GM10266 (cell line): ENCODE results near the gene SLC30A7.
"Not testable (repeated sequence)": the region's sequence is repeated elsewhere in the genome, so short reads cannot be mapped to it uniquely, and the experiment has no call there.

Source experiments
- DNase-seq: peaks from one replicate; pipeline ENCODE4 v3.0.0; 2012; ENCODE audit errors: extremely low spot score
- CTCF ChIP-seq: IDR thresholded peaks from 2 replicates; pipeline ENCODE4 v1.5.1; 2012; ENCODE audit warnings: mild to moderate bottlenecking, low read depth; ENCODE audit not compliant: control insufficient read depth, insufficient read depth; ENCODE audit errors: missing control alignments

Gene SLC30A7

GRCh38 chr1:100950781-100951180 is 54.9 kb downstream of the SLC30A7 start:
- TF ChIP-seq CTCF, result no peak
- DNase-seq, result no peak

- TF ChIP-seq CTCF, result no peak
Observed at GRCh38 chr1:100952104-100952745, 56.3 kb downstream of the SLC30A7 start.

GRCh38 chr1:100952970-100953369 is 57.1 kb downstream of the SLC30A7 start:
- not testable (repeated sequence) for DNase-seq

More at GRCh38 chr1:100952104-100952745, 56.3 kb downstream of the SLC30A7 start:
- no peak for DNase-seq

DNA sequence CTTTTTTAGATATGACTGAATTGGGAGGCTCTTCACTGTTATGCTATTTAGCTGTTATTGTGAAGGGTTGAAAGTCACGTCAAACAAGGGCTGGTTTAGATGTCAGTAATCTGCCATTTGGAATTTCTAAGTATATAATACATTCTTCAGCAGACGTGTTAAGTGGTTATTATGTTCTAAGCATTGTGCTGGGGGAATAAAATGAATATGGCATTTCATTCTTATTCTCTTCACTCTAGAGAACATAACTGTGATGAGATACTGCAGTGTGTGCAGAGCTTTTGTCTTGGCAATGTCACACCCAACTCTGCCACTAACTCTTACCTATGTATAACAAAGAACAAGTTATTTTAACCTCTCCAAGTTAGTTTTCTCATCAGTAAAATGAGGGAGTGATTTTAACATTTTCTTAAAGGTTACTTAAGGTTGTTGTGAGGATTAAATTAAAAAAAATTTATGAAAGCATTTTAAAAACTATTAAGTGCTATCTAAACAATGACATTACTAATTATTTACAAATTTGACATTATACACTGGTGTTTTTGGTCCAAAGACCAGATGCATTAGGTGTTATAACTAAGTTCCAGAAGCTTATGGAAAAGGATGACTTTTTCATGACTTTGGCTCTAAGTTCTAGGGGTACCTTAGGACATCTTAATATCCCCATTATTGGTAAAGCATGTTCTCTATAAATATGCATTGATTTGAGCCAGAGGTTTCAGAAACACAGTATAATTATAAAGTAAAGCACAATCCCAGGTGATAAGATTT is 58.3 kb downstream of the SLC30A7 start:
- no peak for DNase-seq
- TF ChIP-seq CTCF, result no peak

DNA sequence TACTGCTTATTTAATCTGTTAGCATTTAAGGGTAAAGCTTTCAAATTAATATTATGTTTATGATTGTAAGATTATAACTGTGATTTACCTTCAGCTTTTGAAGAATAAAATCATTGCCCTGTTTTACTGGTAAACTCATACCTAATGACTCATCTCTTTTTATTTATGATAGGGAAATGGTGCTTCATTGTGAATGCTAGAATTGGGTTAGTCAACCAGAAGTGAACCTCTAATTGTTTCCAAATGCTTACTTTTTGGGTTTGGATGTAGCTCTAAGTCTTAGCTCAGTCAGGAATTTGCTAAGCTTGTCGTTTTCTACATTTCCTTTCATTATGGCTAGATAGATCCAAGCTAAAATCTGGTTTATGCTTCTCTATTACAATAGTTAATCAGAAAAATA is 59.4 kb downstream of the SLC30A7 start:
- no peak for DNase-seq

DNA sequence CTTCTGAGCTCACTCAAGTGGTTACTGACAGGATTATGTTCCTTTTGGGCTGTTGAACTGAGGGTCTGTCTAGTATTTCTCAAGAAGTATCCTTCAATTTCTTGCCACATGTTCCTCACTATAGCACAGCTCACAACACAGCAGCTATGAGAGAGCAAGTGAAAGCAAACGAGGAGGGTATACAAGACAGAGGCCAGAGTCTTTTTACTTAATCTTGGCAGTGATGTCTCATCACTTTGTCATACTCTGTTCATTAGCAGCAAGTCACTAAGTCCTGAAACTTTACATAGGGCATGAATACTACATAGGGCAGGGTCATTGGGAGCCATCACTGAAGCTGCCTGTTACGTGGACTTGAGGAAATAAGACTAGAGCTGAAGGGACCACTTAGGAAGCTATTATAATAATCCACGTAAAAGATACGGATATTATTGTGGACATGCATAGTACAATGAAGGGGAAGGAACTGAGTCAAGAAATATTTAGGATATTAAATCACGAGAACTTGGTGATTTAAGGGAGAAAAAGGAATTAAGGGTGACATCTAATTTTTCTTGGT is 63.7 kb downstream of the SLC30A7 start:
- TF ChIP-seq CTCF, result no peak
- DNase-seq, result no peak

More for the DNA sequence above, 59.4 kb downstream of the SLC30A7 start:
- TF ChIP-seq CTCF, result no peak

DNA sequence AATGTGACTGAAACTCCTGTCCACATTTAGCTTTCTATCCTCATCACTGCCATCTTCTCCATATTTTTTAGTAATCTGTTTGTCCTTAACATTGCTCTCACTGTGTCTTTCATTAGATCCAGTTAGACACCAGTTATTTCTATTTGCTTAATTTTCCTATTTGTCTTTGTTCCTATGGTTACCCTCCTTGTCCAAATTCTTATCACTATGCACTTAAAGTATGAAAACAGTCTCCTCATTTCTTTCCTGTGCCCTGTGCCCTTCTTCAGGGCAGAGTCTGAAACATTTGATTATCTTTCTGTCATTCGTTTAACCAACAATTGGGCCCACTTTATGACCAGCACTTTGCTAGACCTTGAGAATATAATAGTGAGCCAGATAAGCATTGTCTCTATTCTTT is 64.2 kb downstream of the SLC30A7 start:
- TF ChIP-seq CTCF, result no peak
- DNase-seq, result no peak
